ENCODE data around the gene MSLN.

DNA sequence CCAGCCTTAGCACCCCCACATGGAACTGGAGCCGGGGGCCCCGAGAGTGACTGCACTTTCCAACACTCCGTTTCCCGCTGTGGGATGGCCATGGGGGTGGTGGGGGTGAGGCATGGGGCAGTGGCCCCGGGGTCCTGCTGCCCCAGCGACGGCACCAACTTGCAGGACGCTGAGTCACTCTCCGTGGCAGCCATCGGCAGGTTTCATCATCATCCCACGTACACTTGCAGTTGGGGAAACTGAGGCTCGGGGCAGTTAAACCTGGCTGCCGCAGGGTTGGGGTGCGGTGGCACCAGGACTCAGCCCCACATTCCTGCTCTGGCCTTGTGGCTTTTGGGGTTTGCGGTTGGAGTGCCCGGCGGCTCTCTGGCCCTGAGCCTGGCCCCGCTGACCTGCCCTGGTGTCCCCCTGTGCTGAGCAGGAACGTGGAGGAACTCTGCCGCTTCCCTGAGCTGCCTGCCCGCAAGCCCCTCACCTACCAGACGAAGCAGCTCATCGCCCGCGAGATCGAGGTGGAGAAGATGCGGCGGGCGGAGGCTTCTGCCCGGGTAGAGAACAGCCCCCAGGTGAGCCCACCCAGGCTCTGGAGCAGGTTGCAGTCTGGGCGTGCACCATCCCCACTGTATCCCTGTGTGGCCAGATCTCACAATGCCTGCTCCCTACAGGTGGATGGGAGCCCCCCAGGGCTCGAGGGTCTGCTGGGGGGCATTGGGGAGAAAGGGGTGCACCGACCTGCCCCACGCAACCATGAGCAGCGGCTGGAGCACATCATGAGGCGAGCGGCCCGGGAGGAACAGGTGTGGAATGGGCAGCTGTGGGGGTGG, 36.0 kb downstream of the MSLN start:
- TF ChIP-seq, protein P1, sequence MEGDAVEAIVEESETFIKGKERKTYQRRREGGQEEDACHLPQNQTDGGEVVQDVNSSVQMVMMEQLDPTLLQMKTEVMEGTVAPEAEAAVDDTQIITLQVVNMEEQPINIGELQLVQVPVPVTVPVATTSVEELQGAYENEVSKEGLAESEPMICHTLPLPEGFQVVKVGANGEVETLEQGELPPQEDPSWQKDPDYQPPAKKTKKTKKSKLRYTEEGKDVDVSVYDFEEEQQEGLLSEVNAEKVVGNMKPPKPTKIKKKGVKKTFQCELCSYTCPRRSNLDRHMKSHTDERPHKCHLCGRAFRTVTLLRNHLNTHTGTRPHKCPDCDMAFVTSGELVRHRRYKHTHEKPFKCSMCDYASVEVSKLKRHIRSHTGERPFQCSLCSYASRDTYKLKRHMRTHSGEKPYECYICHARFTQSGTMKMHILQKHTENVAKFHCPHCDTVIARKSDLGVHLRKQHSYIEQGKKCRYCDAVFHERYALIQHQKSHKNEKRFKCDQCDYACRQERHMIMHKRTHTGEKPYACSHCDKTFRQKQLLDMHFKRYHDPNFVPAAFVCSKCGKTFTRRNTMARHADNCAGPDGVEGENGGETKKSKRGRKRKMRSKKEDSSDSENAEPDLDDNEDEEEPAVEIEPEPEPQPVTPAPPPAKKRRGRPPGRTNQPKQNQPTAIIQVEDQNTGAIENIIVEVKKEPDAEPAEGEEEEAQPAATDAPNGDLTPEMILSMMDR (IDR thresholded peaks at IDR 0.05; ENCODE audit: borderline replicate concordance, extremely low read depth, low read length, poor library complexity, severe bottlenecking), result no peak
- no peak for TF ChIP-seq EZH2 (IDR thresholded peaks at IDR 0.05; ENCODE audit: borderline replicate concordance, low read depth, low read length, severe bottlenecking)
